Measurements from ENCODE around the gene AGBL3. TPM values are rescaled to one million over a fixed set of nuclear protein-coding genes. Genes with fewer than 3 reads are reported as not detected.

AGBL3 gene
- total and polyA plus RNA-seq, 9 of the 15 experiments (the other 6 are each of a cell fraction or from before 2014, with no cell fraction given), result 0.54 to 2.9 (median 1.7) TPM

GRCh38 chr7:134986363-134987251 lies at the start of gene AGBL3 (continued):
- no peak for TF ChIP-seq CHD4 (IDR thresholded peaks at IDR 0.05; ENCODE audit: insufficient read depth, insufficient replicate concordance, low read depth, low read length, poor library complexity, severe bottlenecking)
- peak in 1 of 2 experiments; percentile 26; a peak in 1 of 4 replicates for TF ChIP-seq ETV6 (IDR thresholded peaks at IDR 0.05; ENCODE audit: borderline replicate concordance in 1 of 2, low read depth in 2 of 2, low read length in 1 of 2)
- TF ChIP-seq ETV6 (CRISPR knock-in tag; IDR thresholded peaks at IDR 0.05; ENCODE audit: borderline replicate concordance), result peak; percentile 94; the same call in 1 of the 2 replicates
- TF ChIP-seq SMARCA5 (IDR thresholded peaks at IDR 0.05), result peak; percentile 68; the same call in 1 of the 2 replicates
- peak; percentile 82 for TF ChIP-seq MYC (IDR thresholded peaks at IDR 0.05; ENCODE audit: low read depth, low read length)
- peak; percentile 83 for TF ChIP-seq MYC (CRISPR knock-in tag; IDR thresholded peaks at IDR 0.05; ENCODE audit: borderline replicate concordance, low read depth)
- 0 out of 2 replicates have a peak, but pooled peaks have one; percentile 15 for TF ChIP-seq THRB (CRISPR knock-in tag; conservative IDR thresholded peaks at IDR 0.05)
- no peak for TF ChIP-seq AFF1 (IDR thresholded peaks at IDR 0.05; ENCODE audit: low read depth in 1 of 2, partially characterized antibody in 2 of 2)
- TF ChIP-seq ZNF696 (CRISPR knock-in tag; conservative IDR thresholded peaks at IDR 0.05), result no peak
- TF ChIP-seq, protein P1, sequence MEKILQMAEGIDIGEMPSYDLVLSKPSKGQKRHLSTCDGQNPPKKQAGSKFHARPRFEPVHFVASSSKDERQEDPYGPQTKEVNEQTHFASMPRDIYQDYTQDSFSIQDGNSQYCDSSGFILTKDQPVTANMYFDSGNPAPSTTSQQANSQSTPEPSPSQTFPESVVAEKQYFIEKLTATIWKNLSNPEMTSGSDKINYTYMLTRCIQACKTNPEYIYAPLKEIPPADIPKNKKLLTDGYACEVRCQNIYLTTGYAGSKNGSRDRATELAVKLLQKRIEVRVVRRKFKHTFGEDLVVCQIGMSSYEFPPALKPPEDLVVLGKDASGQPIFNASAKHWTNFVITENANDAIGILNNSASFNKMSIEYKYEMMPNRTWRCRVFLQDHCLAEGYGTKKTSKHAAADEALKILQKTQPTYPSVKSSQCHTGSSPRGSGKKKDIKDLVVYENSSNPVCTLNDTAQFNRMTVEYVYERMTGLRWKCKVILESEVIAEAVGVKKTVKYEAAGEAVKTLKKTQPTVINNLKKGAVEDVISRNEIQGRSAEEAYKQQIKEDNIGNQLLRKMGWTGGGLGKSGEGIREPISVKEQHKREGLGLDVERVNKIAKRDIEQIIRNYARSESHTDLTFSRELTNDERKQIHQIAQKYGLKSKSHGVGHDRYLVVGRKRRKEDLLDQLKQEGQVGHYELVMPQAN (IDR thresholded peaks at IDR 0.05; ENCODE audit: borderline replicate concordance), result peak; percentile 59; the same call in 1 of the 2 replicates
- TF ChIP-seq ZNF224 (CRISPR knock-in tag; IDR thresholded peaks at IDR 0.05), result peak; percentile 86; the same call in 1 of the 2 replicates
- TF ChIP-seq GTF2F1 (IDR thresholded peaks at IDR 0.05; ENCODE audit: low read depth, low read length), result no peak
- TF ChIP-seq PRPF4 (IDR thresholded peaks at IDR 0.05; ENCODE audit: insufficient read depth, low read depth, low read length, poor library complexity, severe bottlenecking), result peak; percentile 13
- no peak for TF ChIP-seq ELF4 (CRISPR knock-in tag; IDR thresholded peaks at IDR 0.05)
- no peak for TF ChIP-seq TCFL5 (CRISPR knock-in tag; conservative IDR thresholded peaks at IDR 0.05)
- peak; percentile 10 for TF ChIP-seq ASH1L (IDR thresholded peaks at IDR 0.05; ENCODE audit: borderline replicate concordance, low read depth, partially characterized antibody)
- TF ChIP-seq MAFK (IDR thresholded peaks at IDR 0.05; ENCODE audit: low read length), result no peak
- TF ChIP-seq KAT8 (IDR thresholded peaks at IDR 0.05; ENCODE audit: low read depth), result no peak
- TF ChIP-seq ZNF282 (CRISPR knock-in tag; IDR thresholded peaks at IDR 0.05), result no peak
- TF ChIP-seq NR1H2 (CRISPR knock-in tag; IDR thresholded peaks at IDR 0.05), result no peak; the same call in 1 of the 2 replicates
